Caco-2 (cell line): Measurements from ENCODE around the gene SLC17A9. TPM values are rescaled to one million over a fixed set of nuclear protein-coding genes. Genes with fewer than 3 reads are reported as not detected.

Experiments
- BruUV-seq: library from RNA; stranded (reverse); fragments of 400-500 nt; replicated peaks from 2 replicates; lab custom pipeline; 2021; lab: Mats Ljungman, UMichigan
- CTCF ChIA-PET: fragments of 300-600 bp; sonication (Branson Sonifier 250); formaldehyde crosslinking; loops from one replicate; lab custom pipeline; 2022; ENCODE audit warnings: antibody characterized with exemption; lab: Charles Lee
- POLR2A ChIA-PET: fragments of 300-600 bp; sonication (Branson Sonifier 250); formaldehyde crosslinking; loops from one replicate; lab custom pipeline; 2022; ENCODE audit warnings: antibody characterized with exemption; lab: Charles Lee
- DNase-seq, 2 experiments: peaks; one replicate each; pipeline versions ENCODE4 v3.0.0 to v3.0.0-alpha.2; 2020 to 2022
- H3K27me3 ChIP-seq: replicated peaks from 2 replicates; pipeline ENCODE4 v1.6.0; 2011; ENCODE audit warnings: low read length; ENCODE audit not compliant: control insufficient read depth, insufficient read depth
- H3K36me3 ChIP-seq: 2 replicates; pipeline ENCODE4 v1.5.1; 2011; ENCODE audit warnings: low read length; ENCODE audit not compliant: control insufficient read depth, insufficient read depth
- H3K4me1 ChIP-seq: fragments of 250-450 bp; sonication (Bioruptor Pico); 2 replicates; pipeline ENCODE4 v1.5.1; 2020; ENCODE audit warnings: mild to moderate bottlenecking
- H3K4me3 ChIP-seq: 2 replicates; pipeline ENCODE4 v1.5.1; 2011; ENCODE audit warnings: low read depth, mild to moderate bottlenecking, control low read depth, low read length
- H3K9me3 ChIP-seq: fragments of 250-450 bp; sonication (Bioruptor Pico); 2 replicates; pipeline ENCODE4 v1.5.1; 2020; ENCODE audit warnings: mild to moderate bottlenecking, moderate library complexity
- H3K27ac Mint-ChIP-seq: one replicate; pipeline ENCODE4 v1.8.0; 2022; ENCODE audit warnings: mixed read lengths; ENCODE audit not compliant: unreplicated experiment
- H3K27me3 Mint-ChIP-seq: one replicate; pipeline ENCODE4 v1.8.0; 2022; ENCODE audit warnings: mixed read lengths; ENCODE audit not compliant: insufficient read depth, unreplicated experiment
- H3K36me3 Mint-ChIP-seq: one replicate; pipeline ENCODE4 v1.8.0; 2022; ENCODE audit warnings: mild to moderate bottlenecking, mixed read lengths; ENCODE audit not compliant: insufficient read depth, unreplicated experiment
- H3K4me1 Mint-ChIP-seq: one replicate; pipeline ENCODE4 v1.8.0; 2022; ENCODE audit warnings: low read depth, mixed read lengths; ENCODE audit not compliant: unreplicated experiment
- H3K4me3 Mint-ChIP-seq: one replicate; pipeline ENCODE4 v1.8.0; 2022; ENCODE audit warnings: mild to moderate bottlenecking, moderate library complexity, mixed read lengths; ENCODE audit not compliant: unreplicated experiment
- H3K9me3 Mint-ChIP-seq: one replicate; pipeline ENCODE4 v1.8.0; 2022; ENCODE audit warnings: mixed read lengths; ENCODE audit not compliant: unreplicated experiment
- CTCF ChIP-seq, 2 experiments: fragments of 200-600 bp in 1 of 2; IDR thresholded peaks; 1 replicate in 1 of 2; 2 replicates in 1 of 2; pipeline versions ENCODE4 v1.5.1 to v1.8.0; 2011 to 2022; ENCODE audit warnings: antibody characterized with exemption in 1 of 2, control low read depth in 1 of 2, inconsistent platforms in 1 of 2, low read depth in 1 of 2, low read length in 1 of 2, mild to moderate bottlenecking in 1 of 2, moderate library complexity in 1 of 2; ENCODE audit not compliant: insufficient read depth in 1 of 2, severe bottlenecking in 1 of 2, unreplicated experiment in 1 of 2
- intact Hi-C: fragments of 100-400 bp; cut with micrococcal nuclease; formaldehyde crosslinking; loops from one replicate; pipeline ENCODE4 v1.10.0; 2022; ENCODE audit not compliant: unreplicated experiment
- total RNA-seq: library from RNA; stranded (reverse); gene quantifications from 2 replicates; pipeline ENCODE4 v1.2.3, GENCODE V29; 2022

Gene SLC17A9
- total RNA-seq, 1 experiment from 2014 or later: 64.7 TPM

- peak overlapping the region; percentile 93 for H3K27ac Mint-ChIP-seq
- TF ChIP-seq CTCF (IDR thresholded peaks at IDR 0.05; ENCODE audit: insufficient read depth in 1 of 2, low read depth in 1 of 2, low read length in 1 of 2, severe bottlenecking in 1 of 2, unreplicated experiment in 1 of 2): no peak
Measured at GRCh38 chr20:62955519-62956386, 3.2 kb downstream of the SLC17A9 start.

GRCh38 chr20:62956387-62957135 is 4.1 kb downstream of the SLC17A9 start:
- BruUV-seq: no TSS peak
- no peaks in the 10 kb centered on the region for H3K27me3 Mint-ChIP-seq
- TF ChIP-seq CTCF (IDR thresholded peaks at IDR 0.05; ENCODE audit: insufficient read depth in 1 of 2, low read depth in 1 of 2, low read length in 1 of 2, severe bottlenecking in 1 of 2, unreplicated experiment in 1 of 2): no peak
- no peak for DNase-seq
- Histone ChIP-seq H3K4me1 (peaks cover 41% of the 10 kb centered on the region), H3K27me3 (no peaks in the 10 kb centered on the region), H3K9me3 (no peaks in the 10 kb centered on the region), H3K4me3 (no peak overlapping the region), H3K36me3 (peaks cover 16% of the 10 kb centered on the region)
- H3K9me3 Mint-ChIP-seq: no peaks in the 10 kb centered on the region
- H3K4me3 Mint-ChIP-seq: no peak overlapping the region
- intact Hi-C loops: no loop called here
- H3K36me3 Mint-ChIP-seq: peaks cover 70% of the 10 kb centered on the region
- peak overlapping the region; percentile 93 for H3K27ac Mint-ChIP-seq
- ChIA-PET POLR2A (interaction anchor here (1.0 to 1.5 kb wide), 2 partner anchors 9 to 20 kb away, joined by 3 to 4 read pairs; no protein-coding TSS in a partner anchor), CTCF (interaction anchor here (0.6 to 1.7 kb wide), 2 partner anchors 16 to 19 kb away, joined by 3 to 12 read pairs; no protein-coding TSS in a partner anchor)
- peaks cover 35% of the 10 kb centered on the region for H3K4me1 Mint-ChIP-seq

More at GRCh38 chr20:62955519-62956386, 3.2 kb downstream of the SLC17A9 start:
- H3K4me1 Mint-ChIP-seq: peaks cover 35% of the 10 kb centered on the region
- POLR2A ChIA-PET: interaction anchor here (0.6 to 1.5 kb wide), 4 partner anchors 18 to 94 kb away, joined by 4 to 10 read pairs (median 6); partner anchors contain the start of genes GID8 and TCFL5
- H3K36me3 Mint-ChIP-seq: peaks cover 74% of the 10 kb centered on the region
- Histone ChIP-seq H3K4me1 (peaks cover 45% of the 10 kb centered on the region), H3K36me3 (peaks cover 16% of the 10 kb centered on the region), H3K4me3 (no peak overlapping the region), H3K9me3 (no peaks in the 10 kb centered on the region), H3K27me3 (no peaks in the 10 kb centered on the region)
- intact Hi-C loops: loop anchor here (2.0 kb wide), 1 partner anchor 59 kb away; no protein-coding TSS in a partner anchor
- peak overlapping the region; percentile 85 for H3K4me3 Mint-ChIP-seq
- no peaks in the 10 kb centered on the region for H3K27me3 Mint-ChIP-seq
- no peaks in the 10 kb centered on the region for H3K9me3 Mint-ChIP-seq
- BruUV-seq: TSS peak; percentile 20
- CTCF ChIA-PET: interaction anchor here (0.5 to 2.8 kb wide), 13 partner anchors 12 to 267 kb away, joined by 3 to 12 read pairs (median 4); no protein-coding TSS in a partner anchor
- peak; percentile 85 to 87 for DNase-seq
